Glutamatergic neuron (in vitro differentiated cells): Measurements from ENCODE around the gene PPP2R5C. TPM values are rescaled to one million over a fixed set of nuclear protein-coding genes. Genes with fewer than 3 reads are reported as not detected.
"Not testable (repeated sequence)": the region's sequence is repeated elsewhere in the genome, so short reads cannot be mapped to it uniquely, and the experiment has no call there.

ENCODE experiments used
- DNase-seq: peaks from one replicate; pipeline ENCODE4 v3.0.0; 2022
- H3K27ac Mint-ChIP-seq: one replicate; pipeline ENCODE4 v1.8.0; 2020; ENCODE audit warnings: mild to moderate bottlenecking, mixed read lengths, inconsistent platforms; ENCODE audit not compliant: unreplicated experiment
- H3K27me3 Mint-ChIP-seq: one replicate; pipeline ENCODE4 v1.8.0; 2020; ENCODE audit warnings: mild to moderate bottlenecking, moderate library complexity, mixed read lengths, inconsistent platforms; ENCODE audit not compliant: unreplicated experiment
- H3K36me3 Mint-ChIP-seq: one replicate; pipeline ENCODE4 v1.8.0; 2020; ENCODE audit warnings: mild to moderate bottlenecking, mixed read lengths, inconsistent platforms; ENCODE audit not compliant: unreplicated experiment
- H3K4me1 Mint-ChIP-seq: one replicate; pipeline ENCODE4 v1.8.0; 2020; ENCODE audit warnings: mild to moderate bottlenecking, low read depth, mixed read lengths, inconsistent platforms; ENCODE audit not compliant: unreplicated experiment
- H3K4me3 Mint-ChIP-seq: one replicate; pipeline ENCODE4 v1.8.0; 2020; ENCODE audit warnings: mild to moderate bottlenecking, mixed read lengths, inconsistent platforms; ENCODE audit not compliant: unreplicated experiment
- H3K9me3 Mint-ChIP-seq: one replicate; pipeline ENCODE4 v1.8.0; 2020; ENCODE audit warnings: mild to moderate bottlenecking, moderate library complexity, mixed read lengths, inconsistent platforms; ENCODE audit not compliant: unreplicated experiment
- CTCF ChIP-seq: fragments of 200-600 bp; sonication (generic); IDR thresholded peaks from one replicate; pipeline ENCODE4 v1.5.0; 2021; ENCODE audit not compliant: partially characterized antibody, unreplicated experiment
- total RNA-seq: library from RNA; stranded (reverse); fragmentation: NEBNext Ultra II Directional; extraction: Animal tissue kit (Norgen Biotek cat#: 25700); gene quantifications from one replicate; pipeline ENCODE4 v1.2.1, GENCODE V29; 2021; ENCODE audit not compliant: unreplicated experiment

The PPP2R5C gene
- total RNA-seq, 1 donor from 2014 or later = 116 TPM

GRCh38 chr14:101729382-101729781 lies 32.1 kb upstream of the PPP2R5C start:
- Mint-ChIP-seq H3K27ac (no peak overlapping the region), H3K27me3 (peaks cover 8% of the 10 kb centered on the region), H3K4me3 (no peak overlapping the region)

GRCh38 chr14:101730157-101730556 lies 31.4 kb upstream of the PPP2R5C start:
- DNase-seq, H3K4me1 Mint-ChIP-seq, H3K36me3 Mint-ChIP-seq, H3K27ac Mint-ChIP-seq, H3K9me3 Mint-ChIP-seq, H3K4me3 Mint-ChIP-seq, H3K27me3 Mint-ChIP-seq: not testable (repeated sequence)

More at GRCh38 chr14:101729382-101729781, 32.1 kb upstream of the PPP2R5C start:
- Mint-ChIP-seq H3K4me1 (peaks cover 5% of the 10 kb centered on the region), H3K36me3 (no peaks in the 10 kb centered on the region), H3K9me3 (no peaks in the 10 kb centered on the region)
- TF ChIP-seq CTCF = no peak
- no peak for DNase-seq

GRCh38 chr14:101730626-101731186 lies 30.8 kb upstream of the PPP2R5C start:
- peaks cover 8% of the 10 kb centered on the region for H3K27me3 Mint-ChIP-seq
- H3K9me3 Mint-ChIP-seq = no peaks in the 10 kb centered on the region
- TF ChIP-seq CTCF = no peak
- H3K4me3 Mint-ChIP-seq = no peak overlapping the region
- H3K27ac Mint-ChIP-seq = no peak overlapping the region
- DNase-seq = no peak
- H3K36me3 Mint-ChIP-seq = no peaks in the 10 kb centered on the region
- peaks cover 5% of the 10 kb centered on the region for H3K4me1 Mint-ChIP-seq

GRCh38 chr14:101731187-101732080 lies 30.1 kb upstream of the PPP2R5C start:
- H3K27ac Mint-ChIP-seq = peak overlapping the region; percentile 22
- no peak for TF ChIP-seq CTCF
- peaks cover 5% of the 10 kb centered on the region for H3K4me1 Mint-ChIP-seq
- H3K9me3 Mint-ChIP-seq = no peaks in the 10 kb centered on the region
- peaks cover 7% of the 10 kb centered on the region for H3K27me3 Mint-ChIP-seq
- no peak for DNase-seq
- peak overlapping the region; percentile 12 for H3K4me3 Mint-ChIP-seq
- no peaks in the 10 kb centered on the region for H3K36me3 Mint-ChIP-seq

- Mint-ChIP-seq H3K27me3 (peaks cover 4% of the 10 kb centered on the region), H3K4me1 (peaks cover 5% of the 10 kb centered on the region), H3K27ac (no peak overlapping the region), H3K4me3 (no peak overlapping the region), H3K36me3 (no peaks in the 10 kb centered on the region), H3K9me3 (no peaks in the 10 kb centered on the region)
- no peak for DNase-seq
- TF ChIP-seq CTCF = no peak
These were observed 29.4 kb upstream of the PPP2R5C start for GRCh38 chr14:101732118-101732517.
